ENCODE results near the gene MRLN.

DNA sequence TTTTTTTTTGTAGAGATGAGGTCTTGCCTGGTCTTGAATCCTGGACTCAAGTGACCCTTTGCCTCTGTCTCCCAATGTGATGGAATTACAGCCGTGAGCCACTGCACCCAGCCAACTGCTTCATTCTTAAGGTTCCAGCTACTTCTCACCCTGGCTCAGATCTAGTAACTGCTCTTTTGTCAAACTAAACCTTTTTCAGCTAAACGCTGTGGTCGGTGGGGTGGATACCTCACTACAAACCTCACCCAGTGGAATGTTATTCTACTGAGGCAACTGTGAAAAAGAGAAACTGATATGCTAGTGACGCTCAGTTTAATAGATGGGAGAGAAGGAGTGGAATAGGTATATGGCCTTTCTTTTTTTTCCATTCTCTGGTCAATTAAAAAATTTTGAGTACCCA lies 1.7 kb upstream of the MRLN start:
- TF ChIP-seq, protein P1, sequence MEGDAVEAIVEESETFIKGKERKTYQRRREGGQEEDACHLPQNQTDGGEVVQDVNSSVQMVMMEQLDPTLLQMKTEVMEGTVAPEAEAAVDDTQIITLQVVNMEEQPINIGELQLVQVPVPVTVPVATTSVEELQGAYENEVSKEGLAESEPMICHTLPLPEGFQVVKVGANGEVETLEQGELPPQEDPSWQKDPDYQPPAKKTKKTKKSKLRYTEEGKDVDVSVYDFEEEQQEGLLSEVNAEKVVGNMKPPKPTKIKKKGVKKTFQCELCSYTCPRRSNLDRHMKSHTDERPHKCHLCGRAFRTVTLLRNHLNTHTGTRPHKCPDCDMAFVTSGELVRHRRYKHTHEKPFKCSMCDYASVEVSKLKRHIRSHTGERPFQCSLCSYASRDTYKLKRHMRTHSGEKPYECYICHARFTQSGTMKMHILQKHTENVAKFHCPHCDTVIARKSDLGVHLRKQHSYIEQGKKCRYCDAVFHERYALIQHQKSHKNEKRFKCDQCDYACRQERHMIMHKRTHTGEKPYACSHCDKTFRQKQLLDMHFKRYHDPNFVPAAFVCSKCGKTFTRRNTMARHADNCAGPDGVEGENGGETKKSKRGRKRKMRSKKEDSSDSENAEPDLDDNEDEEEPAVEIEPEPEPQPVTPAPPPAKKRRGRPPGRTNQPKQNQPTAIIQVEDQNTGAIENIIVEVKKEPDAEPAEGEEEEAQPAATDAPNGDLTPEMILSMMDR (IDR thresholded peaks at IDR 0.05) = no peak
- TF ChIP-seq POLR2AphosphoS5 (IDR thresholded peaks at IDR 0.05) (no peak), POLR2A (IDR thresholded peaks at IDR 0.05) (no peak)

Measured in breast epithelium (tissue), 3 donors.